Kidney epithelial cell (primary cell): ENCODE measurements around the gene UBE2C. TPM values are rescaled to one million over a fixed set of nuclear protein-coding genes. Genes with fewer than 3 reads are reported as not detected.

Source experiments
- DNase-seq: peaks from one replicate; pipeline ENCODE4 v3.0.0-alpha.2; 2010; ENCODE audit warnings: low read depth
- H3K27me3 ChIP-seq: 2 replicates; pipeline ENCODE4 v1.6.0; 2011; ENCODE audit warnings: low read length; ENCODE audit not compliant: control insufficient read depth, insufficient read depth
- H3K36me3 ChIP-seq: 2 replicates; pipeline ENCODE4 v1.5.1; 2011; ENCODE audit warnings: low read length; ENCODE audit not compliant: control insufficient read depth, insufficient read depth
- H3K4me3 ChIP-seq: 2 replicates; pipeline ENCODE4 v1.5.1; 2011; ENCODE audit warnings: low read depth, mild to moderate bottlenecking, control low read depth, low read length
- total RNA-seq: library from RNA; depleted of rRNA; stranded (reverse); fragments of >200 nt; gene quantifications from 2 replicates; pipeline ENCODE4 v1.2.3, GENCODE V29; 2015
- TF ChIP-seq, protein P1 (sequence below): IDR thresholded peaks from 2 replicates; pipeline ENCODE4 v1.5.1; 2011; ENCODE audit warnings: mild to moderate bottlenecking, moderate library complexity, low read length, control low read depth, inconsistent platforms; ENCODE audit not compliant: insufficient read depth, poor library complexity, severe bottlenecking

Gene UBE2C
- total RNA-seq, 1 donor from 2014 or later = 31.3 TPM

DNA sequence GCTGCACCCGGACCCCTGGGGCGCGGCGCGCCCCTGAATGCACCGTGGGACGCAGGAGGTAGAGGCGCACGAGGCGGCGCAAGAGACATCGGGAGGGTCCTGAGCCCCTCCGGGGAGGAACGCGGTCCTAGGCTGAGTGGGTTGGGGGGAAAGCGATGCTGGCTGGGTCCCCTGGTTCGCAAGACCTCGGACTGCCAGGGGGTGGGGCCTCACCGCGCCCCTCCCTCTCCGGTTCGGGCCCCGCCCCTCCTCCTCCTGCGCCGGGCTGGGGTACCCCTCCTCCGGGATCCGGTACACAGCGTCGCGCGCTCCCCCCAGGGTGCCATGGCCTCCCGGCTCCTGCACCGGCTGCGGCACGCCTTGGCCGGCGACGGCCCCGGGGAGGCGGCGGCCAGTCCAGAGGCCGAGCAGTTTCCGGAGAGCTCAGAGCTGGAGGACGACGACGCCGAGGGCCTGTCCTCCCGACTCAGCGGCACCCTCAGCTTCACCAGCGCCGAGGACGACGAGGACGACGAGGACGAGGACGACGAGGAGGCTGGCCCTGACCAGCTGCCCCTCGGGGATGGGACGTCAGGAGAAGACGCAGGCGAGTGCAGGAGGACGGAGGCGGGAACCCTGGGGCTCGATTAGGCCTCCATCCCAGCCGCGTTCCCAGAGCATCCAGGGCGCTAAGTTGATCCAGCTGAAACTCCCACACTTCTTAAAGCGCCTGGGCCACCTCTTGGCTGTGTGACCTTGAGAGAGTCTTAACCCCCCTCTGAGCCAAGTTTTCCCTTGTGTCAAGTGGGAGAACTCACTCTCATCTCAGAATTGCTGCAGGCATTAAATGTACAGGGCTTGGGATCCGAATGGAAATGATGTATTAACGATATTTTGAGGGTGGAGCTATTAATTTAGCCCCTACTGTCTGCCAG is 21.7 kb downstream of the UBE2C start:
- H3K4me3 ChIP-seq = peak overlapping the region; percentile 54
- H3K36me3 ChIP-seq = no peaks in the 10 kb centered on the region
- no peak for DNase-seq
- TF ChIP-seq, protein P1, sequence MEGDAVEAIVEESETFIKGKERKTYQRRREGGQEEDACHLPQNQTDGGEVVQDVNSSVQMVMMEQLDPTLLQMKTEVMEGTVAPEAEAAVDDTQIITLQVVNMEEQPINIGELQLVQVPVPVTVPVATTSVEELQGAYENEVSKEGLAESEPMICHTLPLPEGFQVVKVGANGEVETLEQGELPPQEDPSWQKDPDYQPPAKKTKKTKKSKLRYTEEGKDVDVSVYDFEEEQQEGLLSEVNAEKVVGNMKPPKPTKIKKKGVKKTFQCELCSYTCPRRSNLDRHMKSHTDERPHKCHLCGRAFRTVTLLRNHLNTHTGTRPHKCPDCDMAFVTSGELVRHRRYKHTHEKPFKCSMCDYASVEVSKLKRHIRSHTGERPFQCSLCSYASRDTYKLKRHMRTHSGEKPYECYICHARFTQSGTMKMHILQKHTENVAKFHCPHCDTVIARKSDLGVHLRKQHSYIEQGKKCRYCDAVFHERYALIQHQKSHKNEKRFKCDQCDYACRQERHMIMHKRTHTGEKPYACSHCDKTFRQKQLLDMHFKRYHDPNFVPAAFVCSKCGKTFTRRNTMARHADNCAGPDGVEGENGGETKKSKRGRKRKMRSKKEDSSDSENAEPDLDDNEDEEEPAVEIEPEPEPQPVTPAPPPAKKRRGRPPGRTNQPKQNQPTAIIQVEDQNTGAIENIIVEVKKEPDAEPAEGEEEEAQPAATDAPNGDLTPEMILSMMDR = no peak
- no peaks in the 10 kb centered on the region for H3K27me3 ChIP-seq

DNA sequence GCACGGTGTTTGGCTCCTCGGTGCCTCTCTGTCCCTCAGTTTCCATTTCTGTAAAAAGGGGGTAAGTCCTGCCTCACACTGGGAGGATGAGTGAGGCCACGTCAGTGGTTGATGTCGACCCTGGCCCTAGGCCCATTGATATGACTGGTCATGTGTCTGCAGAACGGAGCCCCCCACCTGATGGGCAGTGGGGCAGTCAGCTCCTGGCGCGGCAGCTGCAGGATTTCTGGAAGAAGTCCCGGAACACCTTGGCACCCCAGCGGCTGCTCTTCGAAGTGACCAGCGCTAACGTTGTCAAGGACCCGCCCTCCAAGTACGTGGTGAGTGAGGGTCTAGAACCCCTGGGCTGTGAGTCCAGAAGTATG is 22.3 kb downstream of the UBE2C start:
- no peak for DNase-seq
- H3K4me3 ChIP-seq = no peak overlapping the region
- TF ChIP-seq, protein P1 = no peak
- H3K36me3 ChIP-seq = no peaks in the 10 kb centered on the region
- no peaks in the 10 kb centered on the region for H3K27me3 ChIP-seq

DNA sequence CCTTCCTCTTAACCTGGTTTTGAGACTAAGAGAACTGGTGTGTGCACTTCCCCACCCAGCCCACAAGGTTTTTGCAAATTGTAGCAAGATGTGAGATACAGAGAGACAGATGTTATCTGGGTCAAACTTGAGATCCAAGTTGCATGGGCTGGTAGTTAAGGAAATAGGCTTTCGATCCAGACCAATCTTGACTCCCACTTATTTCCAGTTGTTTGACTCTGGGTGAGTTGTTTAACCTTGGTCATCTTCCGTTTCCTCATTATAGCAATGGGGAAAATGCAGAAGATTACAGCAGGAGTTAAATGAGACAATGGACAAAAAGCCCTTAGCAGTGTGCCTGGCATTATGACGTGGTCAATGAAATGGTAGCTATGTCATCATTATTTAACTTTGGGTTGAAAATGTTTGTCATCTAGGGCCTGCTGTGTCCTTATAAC is 22.9 kb downstream of the UBE2C start:
- H3K27me3 ChIP-seq = no peaks in the 10 kb centered on the region
- TF ChIP-seq, protein P1 = no peak
- DNase-seq = no peak
- H3K4me3 ChIP-seq = no peak overlapping the region
- no peaks in the 10 kb centered on the region for H3K36me3 ChIP-seq

DNA sequence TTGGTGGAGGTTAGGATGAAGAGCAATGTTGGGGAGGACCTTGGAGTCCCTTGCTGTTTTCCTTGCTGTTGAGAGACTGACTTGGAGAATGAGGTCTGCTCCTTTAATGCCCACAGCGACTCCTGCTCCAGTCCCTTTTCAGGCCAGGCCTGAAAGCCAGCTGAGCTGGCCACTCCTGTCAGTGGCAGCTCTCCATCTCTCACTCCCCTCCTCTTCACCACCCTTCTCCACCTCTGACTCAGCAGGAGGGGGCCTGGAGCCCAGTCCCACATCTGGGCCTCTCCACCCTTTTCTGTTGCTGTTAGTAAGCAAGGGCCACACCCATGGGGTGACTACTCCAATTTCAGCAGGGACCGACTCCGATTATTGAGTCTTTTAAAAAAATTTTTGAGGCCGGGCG is 23.4 kb downstream of the UBE2C start:
- Histone ChIP-seq H3K4me3 (no peak overlapping the region), H3K27me3 (no peaks in the 10 kb centered on the region), H3K36me3 (no peaks in the 10 kb centered on the region)
- TF ChIP-seq, protein P1 = no peak
- no peak for DNase-seq

DNA sequence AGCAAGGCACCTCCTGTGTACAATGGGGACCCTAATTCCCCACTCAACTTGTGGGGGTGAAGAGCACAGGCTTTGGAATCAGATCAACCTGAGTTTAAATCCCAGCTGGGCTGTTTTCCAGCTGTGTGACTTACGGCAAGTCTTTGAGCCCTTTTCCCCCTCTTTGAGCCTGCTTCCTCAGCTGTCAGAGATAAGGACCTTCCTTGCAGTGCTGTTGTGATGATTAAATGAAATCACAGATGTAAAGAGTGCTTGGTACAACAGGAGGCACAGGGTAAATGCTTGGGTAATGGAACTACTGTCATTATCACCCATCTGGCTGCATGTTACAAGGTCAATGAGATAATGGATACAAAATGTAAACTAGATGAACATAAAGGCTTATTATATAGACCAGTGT is 24.4 kb downstream of the UBE2C start:
- no peak overlapping the region for H3K4me3 ChIP-seq
- no peaks in the 10 kb centered on the region for H3K36me3 ChIP-seq
- H3K27me3 ChIP-seq = no peaks in the 10 kb centered on the region
- TF ChIP-seq, protein P1 = no peak
- DNase-seq = no peak
